Loucy (cell line): Measurements from ENCODE around the gene KRTAP10-3.

Source experiments
- H2AFZ ChIP-seq: fragments of 200-600 bp; sonication (generic); 2 replicates; pipeline ENCODE4 v1.6.0; 2016; ENCODE audit warnings: antibody characterized with exemption, mild to moderate bottlenecking, low read length, moderate library complexity
- H3F3A ChIP-seq: fragments of 200-600 bp; 2 replicates; pipeline ENCODE4 v1.6.0; 2016; ENCODE audit warnings: antibody characterized with exemption, low read depth, mild to moderate bottlenecking
- H3K27me3 ChIP-seq: fragments of 200-600 bp; sonication (generic); 2 replicates; pipeline ENCODE4 v1.6.1; 2014; ENCODE audit warnings: low read length, mild to moderate bottlenecking; ENCODE audit not compliant: insufficient read depth, poor library complexity, severe bottlenecking
- H3K36me3 ChIP-seq: fragments of 200-600 bp; sonication (generic); 2 replicates; pipeline ENCODE4 v1.6.1; 2016; ENCODE audit warnings: low read length; ENCODE audit not compliant: insufficient read depth
- H3K4me1 ChIP-seq: fragments of 200-600 bp; sonication (generic); 2 replicates; pipeline ENCODE4 v1.5.1; 2014; ENCODE audit warnings: low read length, mild to moderate bottlenecking; ENCODE audit not compliant: insufficient read depth, poor library complexity, severe bottlenecking
- H3K4me2 ChIP-seq: fragments of 200-600 bp; sonication (generic); 2 replicates; pipeline ENCODE4 v1.6.0; 2014; ENCODE audit warnings: antibody characterized with exemption, low read length, low read depth, mild to moderate bottlenecking; ENCODE audit not compliant: poor library complexity, severe bottlenecking
- H3K4me3 ChIP-seq: fragments of 200-600 bp; sonication (generic); 2 replicates; pipeline ENCODE4 v1.5.1; 2014; ENCODE audit warnings: low read length, mild to moderate bottlenecking, mixed read lengths; ENCODE audit not compliant: poor library complexity, severe bottlenecking
- H3K79me2 ChIP-seq: fragments of 200-600 bp; sonication (generic); 2 replicates; pipeline ENCODE4 v1.6.1; 2014; ENCODE audit warnings: low read length; ENCODE audit not compliant: insufficient read depth
- H3K9ac ChIP-seq: fragments of 200-600 bp; sonication (generic); 2 replicates; pipeline ENCODE4 v1.6.0; 2014; ENCODE audit warnings: mild to moderate bottlenecking, low read depth, low read length, moderate library complexity; ENCODE audit not compliant: poor library complexity, severe bottlenecking
- H3K9me2 ChIP-seq: fragments of 200-600 bp; sonication (generic); replicated peaks from 2 replicates; pipeline ENCODE4 v1.6.1; 2016; ENCODE audit warnings: low read depth, low read length, mixed read lengths
- H3K9me3 ChIP-seq: fragments of 200-600 bp; sonication (generic); 2 replicates; pipeline ENCODE4 v1.6.1; 2014; ENCODE audit warnings: mild to moderate bottlenecking, antibody characterized with exemption, low read length, low read depth; ENCODE audit not compliant: insufficient read depth
- H4K20me1 ChIP-seq: fragments of 200-600 bp; sonication (generic); 2 replicates; pipeline ENCODE4 v1.6.0; 2014; ENCODE audit warnings: antibody characterized with exemption, low read length, mild to moderate bottlenecking; ENCODE audit not compliant: insufficient read depth, poor library complexity, severe bottlenecking
- CTCF ChIP-seq: fragments of 200-600 bp; sonication (generic); conservative IDR thresholded peaks from 2 replicates; pipeline ENCODE4 v1.5.1; 2014; ENCODE audit warnings: mild to moderate bottlenecking, antibody characterized with exemption, low read length
- EZH2phosphoT487 ChIP-seq: fragments of 200-600 bp; IDR thresholded peaks from 2 replicates; pipeline ENCODE4 v1.6.1; 2018; ENCODE audit warnings: antibody characterized with exemption, mild to moderate bottlenecking, moderate library complexity, borderline replicate concordance

The KRTAP10-3 gene

GRCh38 chr21:44533891-44534627 is 24.5 kb downstream of the KRTAP10-3 start:
- H3K9ac ChIP-seq, result no peak overlapping the region
- no peak overlapping the region for H2AFZ ChIP-seq
- H3K4me3 ChIP-seq, result no peak overlapping the region
- no peaks in the 10 kb centered on the region for H3F3A ChIP-seq
- no peak overlapping the region for H3K4me2 ChIP-seq
- H4K20me1 ChIP-seq, result no peaks in the 10 kb centered on the region
- no peaks in the 10 kb centered on the region; the same call in 1 of the 2 replicates for H3K9me3 ChIP-seq
- no peaks in the 10 kb centered on the region for H3K79me2 ChIP-seq
- no peaks in the 10 kb centered on the region for H3K36me3 ChIP-seq
- H3K9me2 ChIP-seq, result no peaks in the 10 kb centered on the region
- no peak for TF ChIP-seq EZH2phosphoT487
- TF ChIP-seq CTCF, result no peak
- H3K4me1 ChIP-seq, result no peaks in the 10 kb centered on the region
- H3K27me3 ChIP-seq, result no peaks in the 10 kb centered on the region

GRCh38 chr21:44533121-44533890 is 25.3 kb downstream of the KRTAP10-3 start:
- H3K4me2 ChIP-seq, result no peak overlapping the region
- no peak overlapping the region for H3K4me3 ChIP-seq
- H3K79me2 ChIP-seq, result no peaks in the 10 kb centered on the region
- no peaks in the 10 kb centered on the region; the same call in 1 of the 2 replicates for H3K9me3 ChIP-seq
- H3K9ac ChIP-seq, result no peak overlapping the region
- no peaks in the 10 kb centered on the region for H3K4me1 ChIP-seq
- H2AFZ ChIP-seq, result no peak overlapping the region
- H3K9me2 ChIP-seq, result no peaks in the 10 kb centered on the region
- H4K20me1 ChIP-seq, result no peaks in the 10 kb centered on the region
- no peaks in the 10 kb centered on the region for H3F3A ChIP-seq
- TF ChIP-seq EZH2phosphoT487 (no peak), CTCF (no peak)
- H3K36me3 ChIP-seq, result no peaks in the 10 kb centered on the region
- no peaks in the 10 kb centered on the region for H3K27me3 ChIP-seq

DNA sequence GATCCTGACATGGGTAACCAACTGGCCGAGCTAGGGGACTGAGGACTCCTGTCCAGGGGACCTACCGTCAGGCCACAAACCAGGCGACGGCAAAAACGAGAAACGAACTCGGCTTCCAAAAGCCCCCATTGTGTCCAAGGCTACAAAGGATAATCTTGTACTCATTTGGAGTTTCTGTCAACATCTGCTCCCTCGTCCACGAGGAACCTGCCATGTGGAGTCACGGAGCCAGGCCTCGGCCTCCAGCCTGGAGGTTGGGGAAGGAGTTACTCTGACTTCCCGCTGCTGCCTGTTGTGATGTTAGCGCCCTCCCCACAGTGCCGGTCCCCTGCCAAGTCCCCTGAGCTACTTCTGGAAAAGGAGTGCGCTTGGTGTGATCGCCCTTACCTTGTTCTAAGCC is 25.9 kb downstream of the KRTAP10-3 start:
- no peak overlapping the region for H2AFZ ChIP-seq
- H3K27me3 ChIP-seq, result no peaks in the 10 kb centered on the region
- no peaks in the 10 kb centered on the region for H3K4me1 ChIP-seq
- no peaks in the 10 kb centered on the region; the same call in 1 of the 2 replicates for H3K9me3 ChIP-seq
- no peaks in the 10 kb centered on the region for H3K9me2 ChIP-seq
- no peak overlapping the region for H3K4me2 ChIP-seq
- H3K9ac ChIP-seq, result no peak overlapping the region
- no peaks in the 10 kb centered on the region for H3F3A ChIP-seq
- no peak overlapping the region for H3K4me3 ChIP-seq
- H3K36me3 ChIP-seq, result no peaks in the 10 kb centered on the region
- no peaks in the 10 kb centered on the region for H3K79me2 ChIP-seq
- no peaks in the 10 kb centered on the region for H4K20me1 ChIP-seq
- no peak for TF ChIP-seq EZH2phosphoT487
- TF ChIP-seq CTCF, result no peak
